Tibial nerve (tissue), 4 donors: ENCODE data around the gene RASAL2. TPM values are rescaled to one million over a fixed set of nuclear protein-coding genes. Genes with fewer than 3 reads are reported as not detected.
"Not testable (repeated sequence)": the region's sequence is repeated elsewhere in the genome, so short reads cannot be mapped to it uniquely, and the experiment has no call there.

Experiments
- DNase-seq, 2 donors: peaks; one replicate each; pipeline ENCODE4 v3.0.0-alpha.2; 2019; ENCODE audit warnings: low spot score in 2 of 2
- H3K27ac ChIP-seq, 4 donors: fragments of 200-600 bp; sonication (generic) in 3 of 4; one replicate each; pipeline ENCODE4 v1.5.1; 2017 to 2019; ENCODE audit warnings: mild to moderate bottlenecking in 1 of 4
- H3K27me3 ChIP-seq, 2 donors: fragments of 200-600 bp; sonication (generic) in 1 of 2; one replicate each; pipeline versions ENCODE4 v1.5.1 to v1.6.0; 2017 to 2019
- H3K36me3 ChIP-seq, 3 donors: fragments of 200-600 bp; sonication (generic); one replicate each; pipeline ENCODE4 v1.5.1; 2018 to 2019
- H3K4me1 ChIP-seq, 4 donors: fragments of 200-600 bp; sonication (generic) in 3 of 4; one replicate each; pipeline ENCODE4 v1.5.1; 2017 to 2019
- H3K4me3 ChIP-seq, 4 donors: fragments of 200-600 bp; sonication (generic) in 3 of 4; one replicate each; pipeline ENCODE4 v1.5.1; 2017 to 2019; ENCODE audit warnings: mild to moderate bottlenecking in 1 of 4, moderate library complexity in 1 of 4
- H3K9me3 ChIP-seq, 4 donors: fragments of 200-600 bp; sonication (generic) in 3 of 4; one replicate each; pipeline ENCODE4 v1.5.1; 2017 to 2019
- CTCF ChIP-seq, 5 experiments: fragments of 200-600 bp in 3 of 5; fragments of 450-650 bp in 2 of 5; sonication (generic) in 3 of 5; IDR thresholded peaks; one replicate each; pipeline ENCODE4 v1.5.1; 2016 to 2019; ENCODE audit warnings: antibody characterized with exemption in 5 of 5, mild to moderate bottlenecking in 3 of 5, moderate library complexity in 2 of 5
- EP300 ChIP-seq, 2 donors: sonication (generic); formaldehyde crosslinking; IDR thresholded peaks; one replicate each; pipeline ENCODE4 v1.6.1; 2017; ENCODE audit warnings: antibody characterized with exemption in 2 of 2, mild to moderate bottlenecking in 1 of 2
- POLR2A ChIP-seq, 2 donors: fragments of 450-650 bp; IDR thresholded peaks; one replicate each; pipeline ENCODE4 v1.6.1; 2017; ENCODE audit warnings: antibody characterized with exemption in 2 of 2, mild to moderate bottlenecking in 2 of 2, moderate library complexity in 2 of 2
- WGBS, 2 donors: methylation state at CpG; one replicate each; pipeline ENCODE4 v1.1.5; 2018; 5-methylcytosine and 5-hydroxymethylcytosine counted together
- total RNA-seq, 4 donors: library from RNA; depleted of rRNA; stranded (reverse); fragments of >200 nt; gene quantifications; one replicate each; pipeline ENCODE4 v1.1.0, GENCODE V29; 2016

RASAL2 gene
- total RNA-seq, 4 donors from 2014 or later: 40.5 to 44.8 (median 43.0) TPM

GRCh38 chr1:178190881-178191280 lies 97.0 kb downstream of the RASAL2 start:
- no peaks in the 10 kb centered on the region for H3K4me1 ChIP-seq
- peaks cover 0 to 7% (median 0%) of the 10 kb centered on the region in 4 donors for H3K9me3 ChIP-seq
- TF ChIP-seq CTCF (IDR thresholded peaks at IDR 0.05) (no peak), POLR2A (IDR thresholded peaks at IDR 0.05) (no peak), EP300 (IDR thresholded peaks at IDR 0.05) (no peak)
- no peak overlapping the region for H3K27ac ChIP-seq
- no peaks in the 10 kb centered on the region for H3K27me3 ChIP-seq
- no peak overlapping the region for H3K4me3 ChIP-seq
- no peaks in the 10 kb centered on the region for H3K36me3 ChIP-seq
- no peak for DNase-seq
- WGBS, 2 donors: 87 to 89% methylated on average over 2 of the region's 2 CpGs

- H3K4me3 ChIP-seq: no peak overlapping the region
- H3K27ac ChIP-seq: no peak overlapping the region
- H3K36me3 ChIP-seq: no peaks in the 10 kb centered on the region
- 66 to 77% methylated on average over 3 of the region's 3 CpGs for WGBS, 2 donors
- TF ChIP-seq CTCF (IDR thresholded peaks at IDR 0.05): no peak
- peak in 1 of 2 donors; percentile 30 for TF ChIP-seq EP300 (IDR thresholded peaks at IDR 0.05)
- H3K4me1 ChIP-seq: no peaks in the 10 kb centered on the region
- peak in 1 of 2 donors; percentile 8 for DNase-seq
- H3K9me3 ChIP-seq: no peaks in the 10 kb centered on the region
- no peaks in the 10 kb centered on the region for H3K27me3 ChIP-seq
Measured at GRCh38 chr1:178192686-178193085, 98.8 kb downstream of the RASAL2 start.

- TF ChIP-seq EP300 (IDR thresholded peaks at IDR 0.05): no peak
- TF ChIP-seq CTCF (IDR thresholded peaks at IDR 0.05): no peak
- WGBS, 2 donors: 97 to 100% methylated on average over 1 of the region's 1 CpG
Measured at GRCh38 chr1:178196631-178197030, 102.7 kb downstream of the RASAL2 start.

GRCh38 chr1:178202095-178202494 lies 108.2 kb downstream of the RASAL2 start:
- H3K4me3 ChIP-seq, H3K27ac ChIP-seq, H3K36me3 ChIP-seq, DNase-seq, H3K27me3 ChIP-seq, H3K4me1 ChIP-seq: not testable (repeated sequence)
- peaks cover 0 to 13% (median 0%) of the 10 kb centered on the region in 4 donors for H3K9me3 ChIP-seq
- WGBS, 2 donors: 93 to 94% methylated on average over 4 of the region's 4 CpGs

More at GRCh38 chr1:178196631-178197030, 102.7 kb downstream of the RASAL2 start:
- no peak overlapping the region for H3K4me3 ChIP-seq
- no peaks in the 10 kb centered on the region for H3K36me3 ChIP-seq
- H3K27me3 ChIP-seq: no peaks in the 10 kb centered on the region
- peaks cover 0 to 9% (median 0%) of the 10 kb centered on the region in 4 donors for H3K9me3 ChIP-seq
- H3K27ac ChIP-seq: no peak overlapping the region
- H3K4me1 ChIP-seq: no peaks in the 10 kb centered on the region
- DNase-seq: no peak

- not testable (repeated sequence) for DNase-seq, H3K27ac ChIP-seq, H3K36me3 ChIP-seq, H3K27me3 ChIP-seq, H3K4me1 ChIP-seq, H3K4me3 ChIP-seq
- 93 to 100% methylated on average over 2 of the region's 2 CpGs for WGBS, 2 donors
- H3K9me3 ChIP-seq: peaks cover 0 to 17% (median 2%) of the 10 kb centered on the region in 4 donors
Measured at GRCh38 chr1:178202546-178202945, 108.6 kb downstream of the RASAL2 start.

GRCh38 chr1:178208269-178208856 lies 114.5 kb downstream of the RASAL2 start:
- H3K4me3 ChIP-seq, H3K27me3 ChIP-seq, DNase-seq, H3K4me1 ChIP-seq, H3K27ac ChIP-seq: not testable (repeated sequence)
- H3K36me3 ChIP-seq: peaks cover 0 to 13% (median 0%) of the 10 kb centered on the region in 3 donors
- H3K9me3 ChIP-seq: peaks cover 0 to 40% (median 15%) of the 10 kb centered on the region in 4 donors
- WGBS, 2 donors: 93 to 96% methylated on average over 11 of the region's 11 CpGs

GRCh38 chr1:178209935-178210334 lies 116.0 kb downstream of the RASAL2 start:
- H3K27ac ChIP-seq: no peak overlapping the region
- no peaks in the 10 kb centered on the region for H3K27me3 ChIP-seq
- TF ChIP-seq POLR2A (IDR thresholded peaks at IDR 0.05) (no peak), CTCF (IDR thresholded peaks at IDR 0.05) (no peak)
- peaks cover 0 to 37% (median 15%) of the 10 kb centered on the region in 4 donors for H3K9me3 ChIP-seq
- DNase-seq: no peak
- H3K36me3 ChIP-seq: peaks cover 0 to 20% (median 0%) of the 10 kb centered on the region in 3 donors
- no peak overlapping the region for H3K4me3 ChIP-seq
- H3K4me1 ChIP-seq: no peaks in the 10 kb centered on the region
- 96 to 97% methylated on average over 1 of the region's 1 CpG for WGBS, 2 donors
